Neural progenitor cell (in vitro differentiated cells): ENCODE measurements around the gene ABHD13. TPM values are rescaled to one million over a fixed set of nuclear protein-coding genes. Genes with fewer than 3 reads are reported as not detected.

Source experiments
- DNase-seq: peaks from one replicate; pipeline ENCODE4 v3.0.0-alpha.2; 2016; ENCODE audit warnings: low spot score
- H2AFZ ChIP-seq: fragments of 200-600 bp; sonication (generic); replicated peaks from 2 replicates; pipeline ENCODE4 v1.6.1; 2016; ENCODE audit warnings: antibody characterized with exemption
- H3F3A ChIP-seq: fragments of 200-600 bp; sonication (generic); 2 replicates; pipeline ENCODE4 v1.6.1; 2016; ENCODE audit warnings: antibody characterized with exemption, low read depth
- H3K27ac ChIP-seq: fragments of 200-600 bp; sonication (generic); 2 replicates; pipeline ENCODE4 v1.5.1; 2016; ENCODE audit warnings: mild to moderate bottlenecking
- H3K27me3 ChIP-seq: fragments of 200-600 bp; sonication (generic); 2 replicates; pipeline ENCODE4 v1.6.1; 2016; ENCODE audit warnings: mild to moderate bottlenecking, moderate library complexity
- H3K36me3 ChIP-seq: fragments of 200-600 bp; sonication (generic); 2 replicates; pipeline ENCODE4 v1.5.1; 2016
- H3K4me1 ChIP-seq: fragments of 200-600 bp; sonication (generic); 2 replicates; pipeline ENCODE4 v1.6.1; 2016; ENCODE audit warnings: mixed run types
- H3K4me2 ChIP-seq: fragments of 200-600 bp; sonication (generic); 2 replicates; pipeline ENCODE4 v1.6.1; 2016
- H3K4me3 ChIP-seq: fragments of 200-600 bp; sonication (generic); 2 replicates; pipeline ENCODE4 v1.5.1; 2016
- H3K79me2 ChIP-seq: fragments of 200-600 bp; sonication (generic); 2 replicates; pipeline ENCODE4 v1.6.1; 2016; ENCODE audit warnings: low read depth
- H3K9ac ChIP-seq: fragments of 200-600 bp; sonication (generic); 2 replicates; pipeline ENCODE4 v1.6.1; 2016
- H3K9me3 ChIP-seq: fragments of 200-600 bp; sonication (generic); 2 replicates; pipeline ENCODE4 v1.5.1; 2016; ENCODE audit warnings: low read depth
- H4K20me1 ChIP-seq: fragments of 200-600 bp; sonication (generic); 2 replicates; pipeline ENCODE4 v1.6.1; 2016; ENCODE audit warnings: low read depth
- H3K27ac Mint-ChIP-seq: 3 replicates; pipeline ENCODE4 v1.8.0; 2021; ENCODE audit warnings: mixed read lengths
- H3K27me3 Mint-ChIP-seq: 2 replicates; pipeline ENCODE4 v1.8.0; 2022; ENCODE audit warnings: low read depth, mild to moderate bottlenecking, inconsistent platforms, moderate library complexity, mixed read lengths; ENCODE audit not compliant: insufficient read depth
- H3K36me3 Mint-ChIP-seq: 3 replicates; pipeline ENCODE4 v1.8.0; 2021; ENCODE audit warnings: mixed read lengths
- H3K4me1 Mint-ChIP-seq: 3 replicates; pipeline ENCODE4 v1.8.0; 2021; ENCODE audit warnings: mixed read lengths
- H3K4me3 Mint-ChIP-seq: 3 replicates; pipeline ENCODE4 v1.8.0; 2021; ENCODE audit warnings: mild to moderate bottlenecking, moderate library complexity, mixed read lengths
- H3K9me3 Mint-ChIP-seq: 3 replicates; pipeline ENCODE4 v1.8.0; 2020; ENCODE audit warnings: mixed read lengths
- EZH2 ChIP-seq: fragments of 200-600 bp; sonication (generic); IDR thresholded peaks from 2 replicates; pipeline ENCODE4 v1.6.1; 2017; ENCODE audit warnings: antibody characterized with exemption, mild to moderate bottlenecking, moderate library complexity
- EZH2phosphoT487 ChIP-seq: fragments of 200-600 bp; sonication (generic); IDR thresholded peaks from 2 replicates; pipeline ENCODE4 v1.6.1; 2017; ENCODE audit warnings: antibody characterized with exemption
- total RNA-seq: library from RNA; depleted of rRNA; stranded (reverse); fragments of >200 nt; gene quantifications from 2 replicates; pipeline ENCODE4 v1.2.3, GENCODE V29; 2015; ENCODE audit warnings: low replicate concordance
- TF ChIP-seq, protein P1 (sequence below): fragments of 200-600 bp; sonication (generic); IDR thresholded peaks from 2 replicates; pipeline ENCODE4 v1.5.1; 2017; ENCODE audit warnings: antibody characterized with exemption, mild to moderate bottlenecking

ABHD13 gene
- total RNA-seq, 1 donor from 2014 or later: 17.6 TPM

DNA sequence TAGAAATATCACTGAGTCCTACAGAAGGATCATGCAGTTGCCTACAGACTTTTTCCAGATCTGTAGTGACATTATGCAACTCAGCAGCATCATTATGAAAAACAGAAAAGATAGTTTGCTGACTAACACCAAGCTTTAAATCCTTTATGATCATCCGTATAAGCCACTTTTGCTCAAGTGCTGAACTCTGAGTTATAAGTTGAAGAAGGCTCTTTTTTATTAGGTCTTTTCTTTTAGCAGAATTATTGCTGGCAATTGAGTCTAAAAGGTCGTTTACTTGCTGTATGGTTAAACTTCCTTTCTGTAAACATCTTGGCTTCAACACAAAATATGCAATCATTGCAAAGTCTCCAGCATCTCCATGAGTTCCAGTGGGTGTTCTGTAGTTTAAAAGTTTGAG, 7.6 kb upstream of the ABHD13 start:
- H3K36me3 Mint-ChIP-seq: peaks cover 20% of the 10 kb centered on the region
- peaks cover 1% of the 10 kb centered on the region for H3K27me3 Mint-ChIP-seq
- Histone ChIP-seq H3K79me2 (no peaks in the 10 kb centered on the region), H3K4me2 (no peak overlapping the region), H3K4me3 (no peak overlapping the region), H3K9ac (no peak overlapping the region), H3K9me3 (no peaks in the 10 kb centered on the region), H3K27me3 (no peaks in the 10 kb centered on the region), H3K36me3 (no peaks in the 10 kb centered on the region), H2AFZ (no peak overlapping the region), H3K4me1 (peaks cover 3% of the 10 kb centered on the region), H3K27ac (no peak overlapping the region), H4K20me1 (no peaks in the 10 kb centered on the region), H3F3A (peaks cover 8% of the 10 kb centered on the region)
- H3K27ac Mint-ChIP-seq: no peak overlapping the region
- no peak overlapping the region for H3K4me3 Mint-ChIP-seq
- TF ChIP-seq, protein P1, sequence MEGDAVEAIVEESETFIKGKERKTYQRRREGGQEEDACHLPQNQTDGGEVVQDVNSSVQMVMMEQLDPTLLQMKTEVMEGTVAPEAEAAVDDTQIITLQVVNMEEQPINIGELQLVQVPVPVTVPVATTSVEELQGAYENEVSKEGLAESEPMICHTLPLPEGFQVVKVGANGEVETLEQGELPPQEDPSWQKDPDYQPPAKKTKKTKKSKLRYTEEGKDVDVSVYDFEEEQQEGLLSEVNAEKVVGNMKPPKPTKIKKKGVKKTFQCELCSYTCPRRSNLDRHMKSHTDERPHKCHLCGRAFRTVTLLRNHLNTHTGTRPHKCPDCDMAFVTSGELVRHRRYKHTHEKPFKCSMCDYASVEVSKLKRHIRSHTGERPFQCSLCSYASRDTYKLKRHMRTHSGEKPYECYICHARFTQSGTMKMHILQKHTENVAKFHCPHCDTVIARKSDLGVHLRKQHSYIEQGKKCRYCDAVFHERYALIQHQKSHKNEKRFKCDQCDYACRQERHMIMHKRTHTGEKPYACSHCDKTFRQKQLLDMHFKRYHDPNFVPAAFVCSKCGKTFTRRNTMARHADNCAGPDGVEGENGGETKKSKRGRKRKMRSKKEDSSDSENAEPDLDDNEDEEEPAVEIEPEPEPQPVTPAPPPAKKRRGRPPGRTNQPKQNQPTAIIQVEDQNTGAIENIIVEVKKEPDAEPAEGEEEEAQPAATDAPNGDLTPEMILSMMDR: no peak
- TF ChIP-seq EZH2: no peak
- no peak for TF ChIP-seq EZH2phosphoT487
- peaks cover 6% of the 10 kb centered on the region for H3K4me1 Mint-ChIP-seq
- DNase-seq: no peak
- H3K9me3 Mint-ChIP-seq: peaks cover 2% of the 10 kb centered on the region

DNA sequence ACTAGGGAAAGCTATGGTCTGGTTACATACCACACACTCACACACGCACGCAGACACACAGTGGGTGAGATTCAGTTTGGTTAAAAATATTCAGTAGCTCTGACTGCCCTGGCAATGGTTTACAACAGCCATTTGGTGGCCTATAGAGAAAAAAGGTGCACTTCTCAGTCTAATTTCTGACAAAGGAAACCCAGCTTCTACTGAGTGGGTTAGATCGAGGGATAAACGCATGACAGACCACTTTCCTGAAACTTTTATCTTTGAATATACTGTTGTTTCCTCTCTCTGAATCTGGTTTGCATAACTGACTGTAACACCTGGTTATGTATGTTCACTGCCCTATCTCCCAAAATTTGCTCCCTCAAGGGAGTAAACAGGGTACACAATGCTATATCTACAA, 5.3 kb upstream of the ABHD13 start:
- H3K27ac Mint-ChIP-seq: no peak overlapping the region
- peaks cover 17% of the 10 kb centered on the region for H3K4me1 Mint-ChIP-seq
- Histone ChIP-seq H3F3A (peaks cover 16% of the 10 kb centered on the region), H3K9ac (no peak overlapping the region), H3K36me3 (no peaks in the 10 kb centered on the region), H3K9me3 (no peaks in the 10 kb centered on the region), H3K27ac (no peak overlapping the region), H3K4me1 (peaks cover 13% of the 10 kb centered on the region), H2AFZ (no peak overlapping the region), H4K20me1 (no peaks in the 10 kb centered on the region), H3K79me2 (peaks cover 10% of the 10 kb centered on the region), H3K4me2 (no peak overlapping the region), H3K4me3 (no peak overlapping the region), H3K27me3 (no peaks in the 10 kb centered on the region)
- no peaks in the 10 kb centered on the region for H3K9me3 Mint-ChIP-seq
- peaks cover 20% of the 10 kb centered on the region for H3K36me3 Mint-ChIP-seq
- TF ChIP-seq EZH2phosphoT487: no peak
- TF ChIP-seq, protein P1: no peak
- TF ChIP-seq EZH2: no peak
- DNase-seq: no peak
- peaks cover 2% of the 10 kb centered on the region for H3K27me3 Mint-ChIP-seq
- H3K4me3 Mint-ChIP-seq: no peak overlapping the region

DNA sequence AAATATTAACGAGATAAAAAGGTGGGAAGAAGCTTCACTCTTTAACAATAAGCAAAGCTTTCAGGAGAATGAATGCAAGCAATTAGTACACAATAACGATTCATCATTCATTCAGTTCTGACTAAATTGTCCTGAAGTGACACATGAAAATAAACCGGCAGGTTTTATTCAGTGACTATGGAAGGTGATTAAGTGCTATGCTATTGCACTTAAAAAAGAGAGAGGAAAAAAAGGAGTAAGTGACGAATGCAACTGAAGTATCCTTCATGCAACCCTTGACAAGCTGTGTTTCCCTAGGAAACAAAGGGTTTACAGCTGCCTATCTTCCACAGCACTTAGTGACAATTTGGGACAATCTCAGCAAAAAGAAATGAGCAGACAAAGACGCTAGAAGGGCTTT, 4.2 kb upstream of the ABHD13 start:
- Histone ChIP-seq H4K20me1 (no peaks in the 10 kb centered on the region), H3K79me2 (peaks cover 16% of the 10 kb centered on the region), H3K4me2 (peak overlapping the region; percentile 94), H3F3A (peaks cover 16% of the 10 kb centered on the region), H3K27me3 (no peaks in the 10 kb centered on the region), H3K27ac (no peak overlapping the region), H2AFZ (peak overlapping the region; percentile 87), H3K9me3 (no peaks in the 10 kb centered on the region), H3K4me1 (peaks cover 13% of the 10 kb centered on the region), H3K36me3 (no peaks in the 10 kb centered on the region), H3K4me3 (peak overlapping the region; percentile 58), H3K9ac (no peak overlapping the region)
- peak; percentile 13 for DNase-seq
- peaks cover 2% of the 10 kb centered on the region for H3K27me3 Mint-ChIP-seq
- peaks cover 20% of the 10 kb centered on the region for H3K36me3 Mint-ChIP-seq
- H3K9me3 Mint-ChIP-seq: no peaks in the 10 kb centered on the region
- H3K27ac Mint-ChIP-seq: no peak overlapping the region
- TF ChIP-seq, protein P1: no peak
- TF ChIP-seq EZH2phosphoT487 (no peak), EZH2 (no peak)
- peak overlapping the region; percentile 86 for H3K4me3 Mint-ChIP-seq
- peaks cover 18% of the 10 kb centered on the region for H3K4me1 Mint-ChIP-seq
